Inferior parietal cortex (tissue), 1 donor: ENCODE measurements around the gene KRT14.
"Not testable (repeated sequence)": the region's sequence is repeated elsewhere in the genome, so short reads cannot be mapped to it uniquely, and the experiment has no call there.

ENCODE experiments used
- DNase-seq: peaks from one replicate; pipeline ENCODE4 v3.0.0-alpha.2; 2016; ENCODE audit errors: extremely low spot score

KRT14 gene

DNA sequence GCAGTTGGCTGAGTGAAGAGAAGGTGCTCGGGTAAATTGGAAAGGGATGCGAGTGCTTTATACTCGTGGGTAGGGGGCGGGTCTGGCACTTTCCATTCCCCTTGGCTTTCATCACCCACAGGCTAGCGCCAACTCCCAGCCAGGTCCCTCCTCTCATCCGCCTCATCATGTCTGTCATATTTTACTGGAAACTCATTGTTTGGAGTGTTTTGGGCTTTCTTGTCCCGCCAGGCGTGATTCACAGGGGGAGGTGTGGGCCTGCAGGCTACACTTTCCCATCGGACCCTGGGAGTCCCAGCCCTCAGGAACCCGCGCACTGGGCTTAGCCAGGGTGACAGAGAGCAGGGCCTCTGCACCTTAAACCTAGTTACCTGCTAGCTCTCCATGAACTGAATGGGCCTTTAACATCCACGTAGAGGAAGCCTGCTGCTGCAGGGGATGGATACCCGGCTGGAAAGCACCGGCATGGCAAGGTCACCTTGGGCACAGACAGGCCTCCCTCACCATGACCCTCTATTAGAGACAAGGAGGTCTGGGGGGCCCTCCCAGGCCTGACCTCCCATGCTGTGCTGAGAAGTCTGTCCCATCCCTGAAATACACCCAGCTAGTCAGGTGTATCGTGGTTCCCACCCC lies at the start of gene KRT14:
TSS of gene KRT14 (minus strand) at position 33 of the 633 bp plus-strand sequence. CDS start 61 bp downstream, outside the sequence.
- no peak for DNase-seq

DNA sequence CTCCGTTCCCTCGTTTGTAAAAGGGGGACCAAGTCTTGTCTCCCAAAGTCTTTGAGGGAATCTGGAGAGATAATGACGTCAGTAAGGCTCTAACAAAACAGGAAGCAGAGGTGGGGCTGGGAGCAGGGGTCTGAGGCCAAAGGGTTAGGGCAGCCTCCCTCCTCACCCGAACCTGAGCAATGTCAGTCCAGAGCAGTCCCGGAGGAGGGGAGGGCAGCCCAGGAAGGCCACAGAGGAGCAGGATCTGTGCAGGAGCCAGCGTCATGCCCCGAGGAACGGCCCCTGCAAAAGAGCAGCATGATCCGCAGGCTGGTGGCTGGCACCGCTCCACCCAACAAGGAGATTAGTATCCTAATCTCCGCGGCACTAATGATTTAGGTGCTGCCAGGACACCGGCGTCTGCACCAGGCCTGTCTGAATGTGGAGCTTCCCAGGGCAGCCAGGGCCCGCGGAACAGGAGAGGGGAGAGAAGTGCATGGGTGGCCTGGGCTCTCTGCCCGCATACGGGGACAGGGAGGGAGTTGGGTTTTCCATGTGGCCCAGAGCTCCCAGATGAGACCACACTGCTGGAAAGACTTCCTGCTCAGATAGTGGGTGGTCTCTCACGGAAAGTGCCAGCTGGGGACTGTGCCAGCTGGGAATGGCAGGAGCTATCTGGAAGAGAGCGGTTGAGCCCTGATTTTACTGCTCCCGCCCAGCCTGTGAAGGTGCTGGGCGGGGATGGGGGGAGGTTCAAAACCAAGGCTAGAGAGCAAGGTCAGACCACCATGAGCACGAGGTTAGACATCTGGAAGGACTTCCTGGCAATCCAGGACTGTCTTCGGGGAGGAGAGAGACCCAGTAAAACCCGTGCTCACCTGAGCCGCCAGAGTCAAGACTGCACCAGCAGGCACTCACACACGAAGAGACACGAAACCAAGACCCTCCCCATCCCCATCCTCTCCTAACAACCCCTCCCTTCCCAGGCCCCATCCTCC lies 48.7 kb upstream of the KRT14 start:
- DNase-seq = no peak

DNA sequence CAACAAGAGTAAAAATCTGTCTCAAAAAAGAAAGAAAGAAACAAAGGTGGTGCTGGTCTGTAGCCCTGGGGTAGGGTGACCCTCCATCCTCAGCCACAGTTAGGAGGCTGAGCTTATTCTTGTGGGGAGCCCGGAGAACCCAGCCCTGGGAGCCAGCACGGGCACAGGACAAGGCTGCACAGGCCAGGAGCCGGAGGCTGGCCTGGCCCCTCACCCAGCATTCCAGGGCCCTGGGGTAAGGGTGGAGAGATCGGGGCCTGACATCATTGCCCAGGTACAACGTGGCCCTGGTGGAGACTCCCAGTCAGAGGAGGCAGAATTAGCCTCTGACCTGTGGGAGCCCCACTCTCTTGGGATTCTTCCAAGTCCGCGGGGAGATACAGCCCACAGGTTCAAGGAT lies 47.9 kb upstream of the KRT14 start:
- no peak for DNase-seq

DNA sequence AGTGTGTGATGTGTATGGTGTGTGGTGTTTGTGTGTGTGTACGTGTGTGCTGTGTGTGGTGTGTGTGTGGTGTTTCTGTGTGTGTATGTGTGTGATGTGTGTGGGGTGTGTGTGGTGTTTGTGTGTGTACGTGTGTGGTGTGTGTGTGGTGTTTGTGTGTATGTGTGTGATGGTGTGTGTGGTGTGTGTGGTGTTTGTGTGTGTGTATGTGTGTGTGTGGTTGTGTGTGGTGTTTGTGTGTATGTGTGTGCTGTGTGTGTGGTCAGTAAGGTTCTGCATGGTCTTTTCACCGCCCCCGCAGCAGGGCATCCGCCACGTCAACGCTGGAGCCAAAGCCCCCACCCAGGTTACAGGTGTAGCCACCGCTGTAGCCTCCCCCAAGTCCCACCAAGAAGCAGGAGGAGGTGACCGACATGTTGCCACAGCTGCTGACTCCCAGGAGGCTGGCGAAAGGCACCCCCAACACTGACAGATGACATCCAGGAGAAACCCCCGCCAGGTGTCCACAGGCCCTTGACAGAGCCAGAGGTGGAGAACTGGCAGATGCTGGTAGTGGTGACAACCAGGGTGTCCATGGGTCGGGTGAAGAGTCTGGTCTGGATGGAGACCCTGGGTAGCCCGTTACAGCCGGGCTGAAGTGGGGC lies 47.0 kb upstream of the KRT14 start:
- DNase-seq = no peak

DNA sequence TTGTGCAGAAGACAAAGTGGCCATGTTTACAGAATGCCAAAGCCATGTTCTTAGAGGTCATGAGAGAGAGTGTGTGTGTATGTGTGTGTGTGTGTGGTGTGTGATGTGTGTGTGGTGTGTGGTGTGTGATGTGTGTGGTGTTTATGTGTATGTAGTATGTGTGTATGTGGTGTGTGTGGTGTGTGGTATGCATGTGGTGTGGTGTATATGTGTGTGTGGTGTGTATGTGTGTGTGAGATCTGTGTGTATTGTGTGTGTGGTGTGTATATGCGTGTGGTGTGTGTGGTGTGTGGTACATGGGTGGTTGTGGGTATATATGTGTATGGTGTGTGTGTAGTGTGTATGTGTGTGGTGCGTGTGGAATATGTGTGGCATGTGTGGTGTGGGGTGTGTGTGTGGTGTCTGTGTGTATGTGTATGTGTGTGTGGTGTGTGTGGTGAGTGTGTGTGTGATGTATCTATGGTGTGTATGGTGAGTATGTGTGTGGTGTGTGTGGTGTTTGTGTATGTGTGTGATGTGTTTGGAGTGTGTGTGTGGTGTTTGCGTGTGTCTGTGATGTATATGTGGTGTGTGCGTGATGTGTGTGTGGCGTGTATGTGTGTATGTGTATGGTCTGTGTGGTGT lies 45.9 kb upstream of the KRT14 start:
- DNase-seq = no peak

DNA sequence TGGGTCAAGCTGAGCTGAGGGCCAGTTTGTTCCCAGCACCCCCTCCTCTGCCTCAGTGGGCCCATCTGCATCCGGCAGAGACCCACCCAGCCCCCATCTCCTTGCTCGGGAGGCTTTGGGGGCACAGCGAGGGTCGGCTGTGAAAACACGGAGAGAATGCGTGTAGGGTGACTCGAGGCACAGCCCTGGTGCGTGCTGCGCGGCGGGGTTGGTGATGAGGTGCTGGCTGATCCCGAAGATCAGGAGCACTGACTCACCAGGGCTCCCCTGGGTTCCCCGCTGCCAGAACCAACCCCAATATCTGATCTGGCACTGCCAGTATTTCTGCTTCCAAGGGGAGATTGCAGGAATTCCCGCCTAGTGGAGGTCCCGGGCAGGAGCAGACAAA lies 45.2 kb upstream of the KRT14 start:
- no peak for DNase-seq

DNA sequence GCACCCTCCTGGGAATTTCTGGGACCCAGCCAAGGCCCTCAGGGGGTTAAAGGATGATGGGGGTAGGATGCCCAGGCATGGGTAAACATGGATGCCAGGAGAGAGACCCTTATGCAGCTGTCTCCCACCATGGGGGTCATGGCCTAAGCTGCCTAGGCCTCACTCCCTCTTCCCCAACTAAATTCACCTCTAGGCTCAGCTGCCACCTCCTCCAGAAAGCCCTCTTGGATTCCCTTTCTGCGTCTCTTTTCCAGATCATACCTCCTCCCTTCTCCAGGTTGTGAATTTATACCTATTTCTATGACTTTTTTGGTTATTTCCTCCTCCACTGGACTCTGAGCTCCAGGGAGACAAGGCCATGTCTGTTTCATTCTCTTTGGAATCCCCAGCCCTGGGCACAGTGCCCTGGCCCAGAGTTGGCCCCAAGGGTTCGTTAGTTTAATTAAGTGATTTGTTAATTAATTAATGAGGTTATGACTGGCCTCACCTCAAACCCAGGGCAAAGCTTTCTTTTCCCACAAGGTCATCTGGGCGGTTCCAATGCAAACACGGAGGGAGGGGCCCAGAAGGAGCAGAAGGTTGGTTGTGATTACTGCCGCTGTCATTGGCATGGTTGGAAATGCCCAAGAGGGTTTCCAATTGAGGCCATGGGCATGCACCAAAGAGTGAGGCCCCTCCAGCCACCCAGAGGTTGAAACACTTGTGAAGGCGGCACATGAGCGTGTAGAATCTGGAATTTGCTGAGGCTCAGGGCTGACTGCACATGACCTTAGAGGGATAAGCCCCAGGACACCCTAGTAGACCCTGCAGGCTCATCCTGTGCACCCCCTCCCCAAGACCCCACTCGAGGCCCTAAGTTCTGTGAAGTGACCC lies 44.6 kb upstream of the KRT14 start:
- no peak for DNase-seq

DNA sequence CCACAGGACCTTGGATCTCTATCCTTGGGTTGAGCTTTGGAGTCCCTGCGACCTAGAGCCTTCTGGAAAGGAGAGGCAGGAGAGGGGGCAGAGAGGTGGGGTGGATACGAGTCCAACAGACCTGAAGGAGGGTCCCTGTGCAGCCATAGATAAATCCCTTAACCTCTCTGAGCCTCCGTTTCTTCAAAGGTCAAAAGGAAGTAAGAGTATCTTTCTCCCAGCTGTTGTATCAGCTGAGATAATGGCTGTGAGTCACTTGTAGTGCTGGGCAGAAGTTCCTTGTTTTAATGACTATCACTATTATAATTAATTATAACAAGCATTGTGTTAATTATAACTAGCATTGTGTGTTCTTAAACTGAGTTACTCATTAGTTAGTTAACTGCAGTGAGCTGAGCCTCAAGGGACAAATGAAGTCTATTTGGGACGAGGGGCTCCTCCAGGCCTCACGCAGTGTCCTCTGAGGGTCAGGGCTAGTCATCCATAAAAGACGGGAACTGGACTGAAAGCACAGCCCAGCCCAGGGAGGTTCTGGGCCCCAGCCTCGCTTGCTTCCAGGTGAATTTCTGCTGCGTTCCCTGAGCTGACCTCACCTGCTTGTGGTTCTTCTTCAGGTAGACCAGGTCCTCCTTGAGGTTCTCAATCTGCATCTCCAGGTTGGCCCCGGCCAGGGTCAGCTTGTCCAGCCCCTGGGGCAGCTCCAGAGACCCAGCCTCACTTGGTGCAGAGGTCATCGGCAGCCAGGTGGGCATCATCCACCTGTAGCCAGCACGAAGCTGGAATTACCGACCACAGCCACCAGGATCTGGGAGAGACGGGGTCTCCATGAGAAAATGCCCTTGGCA lies 43.4 kb upstream of the KRT14 start:
- no peak for DNase-seq

DNA sequence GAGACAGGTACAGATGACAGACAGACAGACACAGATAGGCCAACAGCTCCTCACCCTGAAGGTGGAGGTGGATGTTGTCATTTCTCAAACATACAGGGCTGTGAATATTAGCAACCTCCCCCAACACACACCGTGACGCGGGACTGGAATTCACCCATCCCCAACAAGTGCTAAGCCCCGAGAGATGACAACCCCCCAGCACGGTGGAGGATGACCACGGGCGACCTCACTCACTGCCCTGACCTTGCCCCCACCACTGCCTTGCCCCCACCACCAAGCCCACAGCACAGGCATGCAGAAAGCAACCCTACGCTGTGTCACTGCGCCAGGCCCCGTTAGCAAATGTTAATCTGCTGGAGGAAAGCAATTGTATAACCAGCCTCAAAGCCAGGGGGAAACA lies 42.6 kb upstream of the KRT14 start:
- no peak for DNase-seq

DNA sequence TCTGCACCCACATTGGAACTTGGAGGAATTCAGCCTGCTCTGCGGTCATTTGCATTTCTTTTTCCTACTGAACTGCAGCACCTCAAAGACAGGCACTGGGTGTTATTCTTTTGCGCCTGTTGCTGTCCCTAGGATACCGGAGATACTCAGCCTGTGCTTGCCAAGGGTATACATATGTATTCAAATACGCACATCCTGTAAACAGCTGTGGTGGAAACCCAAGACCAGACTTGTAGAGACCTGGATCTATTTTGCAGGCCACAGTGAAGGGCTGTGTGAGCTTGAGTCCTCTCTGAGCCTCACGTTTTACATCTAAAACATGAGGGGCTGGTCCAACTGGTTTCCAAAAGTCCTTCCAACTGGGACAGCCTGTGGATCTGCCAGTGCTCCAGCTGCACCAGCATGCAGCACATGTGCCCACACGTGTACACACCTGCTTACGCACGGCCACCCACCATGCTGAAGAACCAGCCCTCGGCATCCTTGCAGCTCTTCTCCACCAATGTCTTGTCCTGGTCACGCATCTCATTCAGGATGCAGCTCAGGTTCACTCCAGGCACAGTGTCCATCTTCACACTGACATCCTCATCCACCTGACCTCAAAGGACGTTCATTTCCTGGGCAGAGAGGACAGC lies 42.0 kb upstream of the KRT14 start:
- not testable (repeated sequence) for DNase-seq

DNA sequence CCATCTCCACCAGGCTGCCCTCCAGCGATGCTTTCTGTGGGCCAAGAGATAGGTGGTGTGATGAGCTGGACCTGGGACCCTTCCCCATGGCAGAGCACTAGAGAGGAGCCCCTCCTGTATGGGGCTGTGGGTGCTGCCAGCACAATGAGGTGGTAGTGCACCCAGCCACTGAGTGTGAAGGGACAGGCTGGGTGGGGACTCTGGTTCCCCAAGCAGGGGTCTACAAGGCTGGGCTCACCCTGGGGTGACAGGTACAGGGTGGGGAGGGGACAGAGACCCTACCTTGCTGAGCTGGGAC lies 41.3 kb upstream of the KRT14 start:
- DNase-seq = not testable (repeated sequence)

DNA sequence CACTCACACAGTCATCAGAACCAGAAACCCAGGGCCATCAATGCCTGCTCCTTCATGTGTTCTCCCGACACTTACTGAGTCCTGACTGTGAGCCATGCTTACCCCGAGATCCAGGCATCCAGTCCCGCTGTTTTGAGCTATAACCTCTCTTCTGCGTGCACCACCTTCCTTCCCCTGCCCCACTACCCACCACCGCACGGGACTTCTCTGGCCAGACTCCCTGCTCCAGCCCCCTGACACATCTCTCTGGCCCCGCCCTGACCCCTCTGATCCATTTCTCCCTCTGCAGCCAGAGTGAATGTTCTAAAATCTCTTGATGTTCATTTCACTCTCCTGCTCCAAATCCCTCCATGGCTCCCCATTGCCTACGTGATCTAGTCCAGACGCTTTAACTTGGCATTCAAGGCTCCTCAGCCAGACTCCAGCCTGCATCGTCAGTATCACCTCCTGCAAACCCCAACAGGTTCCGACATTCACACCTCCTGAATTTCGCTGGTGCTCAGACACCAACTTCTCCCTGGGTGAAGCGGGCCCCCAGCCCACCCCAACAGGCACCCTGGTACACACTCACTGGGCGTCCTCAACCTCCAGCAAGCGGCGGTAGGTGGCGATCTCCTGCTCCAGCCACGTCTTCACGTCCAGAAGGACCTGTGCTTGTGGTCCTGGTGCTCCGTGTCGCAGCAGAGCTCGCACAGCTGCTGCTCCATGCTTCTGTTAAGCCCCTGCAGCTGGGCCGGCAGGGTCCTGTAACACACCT lies 40.8 kb upstream of the KRT14 start:
- no peak for DNase-seq

DNA sequence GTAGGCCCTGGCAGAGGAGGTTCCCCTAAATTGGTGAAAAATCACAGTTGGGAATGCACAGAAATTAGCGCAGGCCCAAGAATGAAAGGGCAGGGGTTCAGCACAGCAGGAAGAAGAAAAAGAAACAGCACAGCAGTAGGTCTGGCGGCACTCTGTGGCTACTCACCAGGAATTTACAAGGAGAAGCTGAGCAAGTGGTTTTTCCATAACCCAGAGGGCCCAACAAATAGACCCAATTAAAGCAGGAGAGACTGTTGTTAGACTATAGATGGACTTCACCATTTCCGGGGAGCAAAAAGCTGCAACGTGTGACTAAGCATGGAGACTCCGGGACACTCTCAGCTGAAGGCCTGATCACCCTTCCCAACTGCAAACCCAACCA lies 40.2 kb upstream of the KRT14 start:
- DNase-seq = not testable (repeated sequence)

DNA sequence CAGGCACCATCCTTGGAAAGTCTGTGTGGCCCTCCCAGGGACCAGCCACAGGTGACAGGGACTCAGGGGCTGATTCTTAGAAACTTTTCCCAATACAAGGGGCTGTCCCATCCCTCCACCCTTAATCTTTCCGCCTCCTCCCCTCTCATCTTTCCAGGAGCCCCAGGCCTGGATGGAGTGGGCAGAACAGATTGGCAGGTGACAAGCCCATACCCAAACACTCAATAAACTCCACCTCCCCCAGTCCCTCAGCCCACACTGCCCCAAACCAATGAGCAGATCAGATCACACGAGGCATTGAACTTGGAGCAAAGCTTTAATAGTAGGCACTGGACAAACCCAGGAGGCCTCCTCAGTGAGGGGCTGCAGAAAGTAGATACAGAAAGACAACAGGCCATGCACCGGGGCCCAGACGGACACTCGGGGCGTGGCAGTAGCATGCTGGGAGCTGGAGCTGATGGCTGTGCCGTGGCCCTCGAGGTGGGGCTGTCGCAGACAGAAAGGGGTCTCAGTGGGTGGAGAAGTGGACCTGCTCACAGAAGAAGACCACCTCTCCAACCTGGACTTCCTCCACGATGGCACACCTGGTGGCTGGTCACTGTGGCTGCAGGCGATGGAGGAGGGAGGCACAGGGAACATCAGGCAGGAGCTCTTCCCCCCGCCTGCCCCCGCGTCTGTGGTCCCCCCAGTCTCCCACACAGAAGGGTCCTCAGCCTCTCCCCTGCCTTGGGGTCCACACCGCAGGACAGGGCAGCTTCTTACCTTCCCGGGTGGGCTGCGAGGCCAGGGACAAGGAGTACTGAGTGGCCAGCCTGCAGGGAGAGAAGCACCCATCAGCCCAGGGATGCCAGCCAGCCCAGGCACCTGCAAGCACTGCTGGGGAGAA lies 39.6 kb upstream of the KRT14 start:
- not testable (repeated sequence) for DNase-seq

DNA sequence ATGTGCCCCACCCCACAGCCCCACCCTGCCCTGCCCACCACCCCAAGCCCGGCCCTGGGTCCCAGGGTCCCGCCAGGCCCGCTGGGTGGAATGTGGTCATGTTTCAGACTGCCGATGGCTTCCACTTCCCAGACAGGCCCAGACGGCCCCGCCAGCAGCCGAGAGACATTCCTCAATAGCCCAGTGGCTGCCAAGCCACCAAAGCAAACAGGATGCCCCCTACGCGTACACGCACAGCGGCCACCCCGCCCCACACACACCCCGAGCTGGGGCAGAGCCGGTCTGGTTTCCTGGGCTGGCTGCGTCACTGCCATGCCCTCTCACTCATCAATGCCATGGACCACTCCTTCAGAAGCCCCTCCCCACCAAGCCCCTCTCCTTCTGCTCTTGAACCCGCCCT lies 38.9 kb upstream of the KRT14 start:
- DNase-seq = no peak

DNA sequence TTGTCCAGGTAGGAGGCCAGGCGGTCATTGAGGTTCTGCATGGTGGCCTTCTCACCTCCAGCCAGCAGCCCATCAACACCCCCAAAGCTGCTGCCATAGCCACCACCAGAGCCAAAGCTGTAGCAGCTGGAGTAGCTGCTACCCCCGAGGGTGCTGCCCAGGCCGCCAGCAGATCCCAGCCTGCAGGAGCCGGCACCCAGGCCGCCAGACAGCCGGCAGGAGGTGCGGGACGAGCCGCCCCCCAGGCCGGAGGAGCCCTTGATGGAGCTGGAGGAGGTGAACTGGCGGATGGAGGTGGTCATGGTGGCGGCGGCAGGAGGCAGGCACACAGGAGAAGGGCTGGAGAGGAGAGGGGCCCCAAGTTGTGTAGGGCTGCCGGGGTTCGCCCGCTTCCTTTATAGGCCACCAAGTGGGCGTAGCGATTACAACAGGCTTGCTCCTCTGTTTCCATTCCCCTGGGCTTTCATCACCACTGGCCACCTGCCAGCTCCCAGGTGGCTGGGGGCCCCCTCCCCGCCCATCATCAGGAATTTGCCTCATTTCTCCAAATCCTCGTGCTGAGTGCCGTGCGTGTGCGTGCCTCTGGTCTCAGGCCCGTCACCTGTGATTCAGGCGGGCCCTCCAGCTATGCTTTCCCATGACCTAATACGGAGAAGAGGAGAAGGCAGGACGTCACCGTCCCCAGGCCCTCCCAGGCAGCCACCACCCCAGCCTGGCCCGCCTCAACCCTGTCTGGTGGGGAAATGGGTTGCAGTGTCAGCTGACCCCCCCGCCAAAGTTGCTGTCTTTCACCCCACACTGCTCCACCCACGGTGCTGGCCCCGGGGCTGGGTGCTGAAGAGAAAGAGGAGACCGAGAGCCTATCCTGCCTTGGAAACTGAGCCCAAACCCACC lies 37.8 kb upstream of the KRT14 start, which contains the start of gene KRT17:
TSS of gene KRT17 (minus strand) at position 368 of the 894 bp plus-strand sequence. CDS start at position 302, 66 bp downstream.
- no peak for DNase-seq
